K562 (cell line): ENCODE measurements around the gene CDK11B. TPM values are rescaled to one million over a fixed set of nuclear protein-coding genes. Genes with fewer than 3 reads are reported as not detected.

Experiments
- CBFA2T3 ChIP-seq: fragments of 450-650 bp; IDR thresholded peaks from 2 replicates; pipeline ENCODE4 v1.6.1; 2017
- GTF2A2 ChIP-seq: IDR thresholded peaks from 2 replicates; pipeline ENCODE4 v1.6.1; 2016; ENCODE audit warnings: mild to moderate bottlenecking, missing genetic modification characterization, missing compliant biosample characterization
- HDAC8 ChIP-seq: fragments of 450-650 bp; IDR thresholded peaks from 2 replicates; pipeline ENCODE4 v1.6.1; 2016; ENCODE audit warnings: mild to moderate bottlenecking, missing genetic modification characterization, moderate library complexity, missing compliant biosample characterization
- NRF1 ChIP-seq, 2 experiments: fragments of 450-650 bp; IDR thresholded peaks in 1 of 2; conservative IDR thresholded peaks in 1 of 2; 2 replicates each; pipeline ENCODE4 v1.6.1; 2014; ENCODE audit warnings: mild to moderate bottlenecking in 2 of 2
- OTX1 ChIP-seq: fragments of 450-650 bp; formaldehyde crosslinking; IDR thresholded peaks from 2 replicates; pipeline ENCODE4 v1.4.0; 2022; ENCODE audit warnings: mild to moderate bottlenecking
- TEAD1 ChIP-seq, 2 experiments: fragments of 450-650 bp in 1 of 2; sonication (generic) in 1 of 2; formaldehyde crosslinking; IDR thresholded peaks; 2 replicates each; pipeline versions ENCODE4 v1.4.0 to v1.8.0; 2020 to 2022; ENCODE audit warnings: mild to moderate bottlenecking in 2 of 2, missing genetic modification reagents in 1 of 2
- U2AF2 ChIP-seq: fragments of 200-400 bp; formaldehyde crosslinking; optimal IDR thresholded peaks from 2 replicates; pipeline ENCODE3; 2017; ENCODE audit warnings: low read depth, mild to moderate bottlenecking, low read length
- WHSC1 ChIP-seq: IDR thresholded peaks from one replicate; pipeline ENCODE4 v1.6.1; 2012; ENCODE audit warnings: low read length, control low read depth, inconsistent platforms
- ZNF354B ChIP-seq: fragments of 250-450 bp; sonication (Bioruptor Pico); IDR thresholded peaks from 2 replicates; pipeline ENCODE4 v1.4.0; 2020
- polyA plus RNA-seq, 8 experiments: library from polyadenylated mRNA; depleted of rRNA in 4 of 8; stranded (reverse) in 5 of 8; unstranded in 3 of 8; fragments of >200 nt; fragmentation: Nextera tagmentation in 2 of 8; fragmentation: Illumina TruSeq in 1 of 8; extraction: Ambion mirVana in 2 of 8; extraction: Trizol in 1 of 8; gene quantifications; 2 replicates each; pipeline versions ENCODE4 v1.2.1 to v1.2.3, GENCODE V29; 2011 to 2014; ENCODE audit warnings: inconsistent platforms in 1 of 8, missing spikeins in 1 of 8
- total RNA-seq, 7 experiments: library from RNA; depleted of rRNA in 6 of 7; stranded (reverse); fragments of >200 nt in 6 of 7; fragmentation: Illumina TruSeq in 2 of 7; extraction: Trizol in 2 of 7; gene quantifications; 2 replicates each; pipeline versions ENCODE4 v1.2.1 to v1.2.3, GENCODE V29; 2011 to 2021; ENCODE audit warnings: low replicate concordance in 1 of 7
- TF ChIP-seq, protein P1 (sequence below): fragments of 250-450 bp; sonication (Bioruptor Pico); IDR thresholded peaks from 2 replicates; pipeline ENCODE4 v1.4.0; 2020; ENCODE audit warnings: mild to moderate bottlenecking
- TF ChIP-seq, protein P2 (sequence below): fragments of 450-650 bp; IDR thresholded peaks from 2 replicates; pipeline ENCODE4 v1.6.1; 2016; ENCODE audit warnings: mild to moderate bottlenecking, moderate library complexity
- TF ChIP-seq, protein P3 (sequence below): sonication (generic); formaldehyde crosslinking; IDR thresholded peaks from 2 replicates; pipeline ENCODE4 v1.8.1; 2023; ENCODE audit warnings: mild to moderate bottlenecking, missing genetic modification reagents, moderate library complexity

CDK11B gene
- total and polyA plus RNA-seq, 9 of the 15 experiments (the other 6 are each of a cell fraction or from before 2014, with no cell fraction given), result 2.8 to 52.2 (median 19.5) TPM

DNA sequence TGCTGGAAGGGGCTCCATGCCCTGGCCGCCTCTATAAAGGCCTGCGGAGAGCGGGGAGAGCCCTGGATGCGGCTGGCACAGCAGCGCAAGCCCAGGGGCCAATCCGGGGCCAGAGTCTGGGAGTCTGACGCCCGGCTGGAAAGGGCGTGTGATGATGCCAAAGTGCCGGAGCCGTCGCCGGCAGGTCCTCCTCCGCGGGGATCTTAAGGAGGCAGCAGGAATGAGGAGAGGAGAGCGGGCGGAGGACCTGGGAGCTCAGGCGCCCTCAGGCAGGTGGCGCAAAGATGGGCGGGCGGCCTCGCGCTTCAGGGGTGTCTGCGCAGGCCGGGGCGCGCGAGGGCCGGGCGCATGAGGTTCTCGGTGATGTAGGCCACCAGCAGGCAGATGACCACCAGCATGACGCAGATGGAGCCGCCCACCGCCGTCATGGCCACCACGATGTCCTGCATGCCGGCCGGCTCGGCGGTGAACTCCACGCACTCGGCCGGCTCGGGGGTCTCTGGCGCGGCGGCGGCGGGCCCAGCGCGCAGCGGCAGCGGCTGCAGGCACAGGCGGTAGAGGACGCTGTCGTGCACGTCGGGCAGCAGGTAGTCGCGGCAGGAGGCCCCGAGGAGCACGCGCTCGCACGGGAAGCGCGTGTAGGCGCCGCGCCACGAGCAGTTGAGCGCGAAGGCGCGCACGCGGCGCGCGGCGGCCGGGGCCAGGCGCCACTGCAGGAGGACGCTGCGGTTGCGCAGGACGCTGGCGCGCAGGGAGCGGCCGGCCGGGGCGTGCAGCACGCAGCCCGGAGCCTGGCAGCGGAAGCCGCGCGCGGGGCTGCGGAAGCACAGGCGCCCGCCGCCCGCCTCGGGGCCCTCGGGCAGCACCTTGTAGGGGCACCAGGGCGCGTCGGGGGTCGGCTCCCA, 59.5 kb downstream of the CDK11B start (continued):
- TF ChIP-seq, protein P1, sequence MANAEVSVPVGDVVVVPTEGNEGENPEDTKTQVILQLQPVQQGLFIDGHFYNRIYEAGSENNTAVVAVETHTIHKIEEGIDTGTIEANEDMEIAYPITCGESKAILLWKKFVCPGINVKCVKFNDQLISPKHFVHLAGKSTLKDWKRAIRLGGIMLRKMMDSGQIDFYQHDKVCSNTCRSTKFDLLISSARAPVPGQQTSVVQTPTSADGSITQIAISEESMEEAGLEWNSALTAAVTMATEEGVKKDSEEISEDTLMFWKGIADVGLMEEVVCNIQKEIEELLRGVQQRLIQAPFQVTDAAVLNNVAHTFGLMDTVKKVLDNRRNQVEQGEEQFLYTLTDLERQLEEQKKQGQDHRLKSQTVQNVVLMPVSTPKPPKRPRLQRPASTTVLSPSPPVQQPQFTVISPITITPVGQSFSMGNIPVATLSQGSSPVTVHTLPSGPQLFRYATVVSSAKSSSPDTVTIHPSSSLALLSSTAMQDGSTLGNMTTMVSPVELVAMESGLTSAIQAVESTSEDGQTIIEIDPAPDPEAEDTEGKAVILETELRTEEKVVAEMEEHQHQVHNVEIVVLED (CRISPR knock-in tag), result peak; percentile 74
- no peak for TF ChIP-seq GTF2A2 (tag)
- peak in 1 of 2 experiments; percentile 84; a peak in 1 of 4 replicates for TF ChIP-seq TEAD1 (CRISPR knock-in tag; IDR thresholded peaks at IDR 0.05)
- TF ChIP-seq, protein P2, sequence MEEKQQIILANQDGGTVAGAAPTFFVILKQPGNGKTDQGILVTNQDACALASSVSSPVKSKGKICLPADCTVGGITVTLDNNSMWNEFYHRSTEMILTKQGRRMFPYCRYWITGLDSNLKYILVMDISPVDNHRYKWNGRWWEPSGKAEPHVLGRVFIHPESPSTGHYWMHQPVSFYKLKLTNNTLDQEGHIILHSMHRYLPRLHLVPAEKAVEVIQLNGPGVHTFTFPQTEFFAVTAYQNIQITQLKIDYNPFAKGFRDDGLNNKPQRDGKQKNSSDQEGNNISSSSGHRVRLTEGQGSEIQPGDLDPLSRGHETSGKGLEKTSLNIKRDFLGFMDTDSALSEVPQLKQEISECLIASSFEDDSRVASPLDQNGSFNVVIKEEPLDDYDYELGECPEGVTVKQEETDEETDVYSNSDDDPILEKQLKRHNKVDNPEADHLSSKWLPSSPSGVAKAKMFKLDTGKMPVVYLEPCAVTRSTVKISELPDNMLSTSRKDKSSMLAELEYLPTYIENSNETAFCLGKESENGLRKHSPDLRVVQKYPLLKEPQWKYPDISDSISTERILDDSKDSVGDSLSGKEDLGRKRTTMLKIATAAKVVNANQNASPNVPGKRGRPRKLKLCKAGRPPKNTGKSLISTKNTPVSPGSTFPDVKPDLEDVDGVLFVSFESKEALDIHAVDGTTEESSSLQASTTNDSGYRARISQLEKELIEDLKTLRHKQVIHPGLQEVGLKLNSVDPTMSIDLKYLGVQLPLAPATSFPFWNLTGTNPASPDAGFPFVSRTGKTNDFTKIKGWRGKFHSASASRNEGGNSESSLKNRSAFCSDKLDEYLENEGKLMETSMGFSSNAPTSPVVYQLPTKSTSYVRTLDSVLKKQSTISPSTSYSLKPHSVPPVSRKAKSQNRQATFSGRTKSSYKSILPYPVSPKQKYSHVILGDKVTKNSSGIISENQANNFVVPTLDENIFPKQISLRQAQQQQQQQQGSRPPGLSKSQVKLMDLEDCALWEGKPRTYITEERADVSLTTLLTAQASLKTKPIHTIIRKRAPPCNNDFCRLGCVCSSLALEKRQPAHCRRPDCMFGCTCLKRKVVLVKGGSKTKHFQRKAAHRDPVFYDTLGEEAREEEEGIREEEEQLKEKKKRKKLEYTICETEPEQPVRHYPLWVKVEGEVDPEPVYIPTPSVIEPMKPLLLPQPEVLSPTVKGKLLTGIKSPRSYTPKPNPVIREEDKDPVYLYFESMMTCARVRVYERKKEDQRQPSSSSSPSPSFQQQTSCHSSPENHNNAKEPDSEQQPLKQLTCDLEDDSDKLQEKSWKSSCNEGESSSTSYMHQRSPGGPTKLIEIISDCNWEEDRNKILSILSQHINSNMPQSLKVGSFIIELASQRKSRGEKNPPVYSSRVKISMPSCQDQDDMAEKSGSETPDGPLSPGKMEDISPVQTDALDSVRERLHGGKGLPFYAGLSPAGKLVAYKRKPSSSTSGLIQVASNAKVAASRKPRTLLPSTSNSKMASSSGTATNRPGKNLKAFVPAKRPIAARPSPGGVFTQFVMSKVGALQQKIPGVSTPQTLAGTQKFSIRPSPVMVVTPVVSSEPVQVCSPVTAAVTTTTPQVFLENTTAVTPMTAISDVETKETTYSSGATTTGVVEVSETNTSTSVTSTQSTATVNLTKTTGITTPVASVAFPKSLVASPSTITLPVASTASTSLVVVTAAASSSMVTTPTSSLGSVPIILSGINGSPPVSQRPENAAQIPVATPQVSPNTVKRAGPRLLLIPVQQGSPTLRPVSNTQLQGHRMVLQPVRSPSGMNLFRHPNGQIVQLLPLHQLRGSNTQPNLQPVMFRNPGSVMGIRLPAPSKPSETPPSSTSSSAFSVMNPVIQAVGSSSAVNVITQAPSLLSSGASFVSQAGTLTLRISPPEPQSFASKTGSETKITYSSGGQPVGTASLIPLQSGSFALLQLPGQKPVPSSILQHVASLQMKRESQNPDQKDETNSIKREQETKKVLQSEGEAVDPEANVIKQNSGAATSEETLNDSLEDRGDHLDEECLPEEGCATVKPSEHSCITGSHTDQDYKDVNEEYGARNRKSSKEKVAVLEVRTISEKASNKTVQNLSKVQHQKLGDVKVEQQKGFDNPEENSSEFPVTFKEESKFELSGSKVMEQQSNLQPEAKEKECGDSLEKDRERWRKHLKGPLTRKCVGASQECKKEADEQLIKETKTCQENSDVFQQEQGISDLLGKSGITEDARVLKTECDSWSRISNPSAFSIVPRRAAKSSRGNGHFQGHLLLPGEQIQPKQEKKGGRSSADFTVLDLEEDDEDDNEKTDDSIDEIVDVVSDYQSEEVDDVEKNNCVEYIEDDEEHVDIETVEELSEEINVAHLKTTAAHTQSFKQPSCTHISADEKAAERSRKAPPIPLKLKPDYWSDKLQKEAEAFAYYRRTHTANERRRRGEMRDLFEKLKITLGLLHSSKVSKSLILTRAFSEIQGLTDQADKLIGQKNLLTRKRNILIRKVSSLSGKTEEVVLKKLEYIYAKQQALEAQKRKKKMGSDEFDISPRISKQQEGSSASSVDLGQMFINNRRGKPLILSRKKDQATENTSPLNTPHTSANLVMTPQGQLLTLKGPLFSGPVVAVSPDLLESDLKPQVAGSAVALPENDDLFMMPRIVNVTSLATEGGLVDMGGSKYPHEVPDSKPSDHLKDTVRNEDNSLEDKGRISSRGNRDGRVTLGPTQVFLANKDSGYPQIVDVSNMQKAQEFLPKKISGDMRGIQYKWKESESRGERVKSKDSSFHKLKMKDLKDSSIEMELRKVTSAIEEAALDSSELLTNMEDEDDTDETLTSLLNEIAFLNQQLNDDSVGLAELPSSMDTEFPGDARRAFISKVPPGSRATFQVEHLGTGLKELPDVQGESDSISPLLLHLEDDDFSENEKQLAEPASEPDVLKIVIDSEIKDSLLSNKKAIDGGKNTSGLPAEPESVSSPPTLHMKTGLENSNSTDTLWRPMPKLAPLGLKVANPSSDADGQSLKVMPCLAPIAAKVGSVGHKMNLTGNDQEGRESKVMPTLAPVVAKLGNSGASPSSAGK, result peak; percentile 48; the same call in 1 of the 2 replicates
- TF ChIP-seq U2AF2, result no peak
- TF ChIP-seq, protein P3, sequence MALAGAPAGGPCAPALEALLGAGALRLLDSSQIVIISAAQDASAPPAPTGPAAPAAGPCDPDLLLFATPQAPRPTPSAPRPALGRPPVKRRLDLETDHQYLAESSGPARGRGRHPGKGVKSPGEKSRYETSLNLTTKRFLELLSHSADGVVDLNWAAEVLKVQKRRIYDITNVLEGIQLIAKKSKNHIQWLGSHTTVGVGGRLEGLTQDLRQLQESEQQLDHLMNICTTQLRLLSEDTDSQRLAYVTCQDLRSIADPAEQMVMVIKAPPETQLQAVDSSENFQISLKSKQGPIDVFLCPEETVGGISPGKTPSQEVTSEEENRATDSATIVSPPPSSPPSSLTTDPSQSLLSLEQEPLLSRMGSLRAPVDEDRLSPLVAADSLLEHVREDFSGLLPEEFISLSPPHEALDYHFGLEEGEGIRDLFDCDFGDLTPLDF (CRISPR knock-in tag), result no peak
- no peak for TF ChIP-seq WHSC1
- TF ChIP-seq OTX1, result no peak
- no peak for TF ChIP-seq ZNF354B (CRISPR knock-in tag)
- TF ChIP-seq CBFA2T3, result no peak
- TF ChIP-seq NRF1 (conservative IDR thresholded peaks at IDR 0.05 in 1 of 2, IDR thresholded peaks at IDR 0.05 in 1 of 2), result peak in 1 of 2 experiments; percentile 69; a peak in 2 of 4 replicates
- peak; percentile 47; the same call in 1 of the 2 replicates for TF ChIP-seq HDAC8 (tag)
